ENCODE results near the gene SMAD9. TPM values are rescaled to one million over a fixed set of nuclear protein-coding genes. Genes with fewer than 3 reads are reported as not detected.
"Not testable (repeated sequence)": the region's sequence is repeated elsewhere in the genome, so short reads cannot be mapped to it uniquely, and the experiment has no call there.

The SMAD9 gene
- total RNA-seq, 1 donor from 2014 or later, result 13.5 TPM

- intact Hi-C loops (cut with DNase I), result no loop called here
- DNase-seq (ENCODE audit: extremely low spot score in 2 of 2), result no peak
- no peak overlapping the region for H3K4me3 ChIP-seq
- TF ChIP-seq POLR2A (IDR thresholded peaks at IDR 0.05) (no peak), POLR2AphosphoS5 (IDR thresholded peaks at IDR 0.05; ENCODE audit: insufficient read depth in 1 of 2, low read depth in 1 of 2) (no peak)
- TF ChIP-seq, protein P1, sequence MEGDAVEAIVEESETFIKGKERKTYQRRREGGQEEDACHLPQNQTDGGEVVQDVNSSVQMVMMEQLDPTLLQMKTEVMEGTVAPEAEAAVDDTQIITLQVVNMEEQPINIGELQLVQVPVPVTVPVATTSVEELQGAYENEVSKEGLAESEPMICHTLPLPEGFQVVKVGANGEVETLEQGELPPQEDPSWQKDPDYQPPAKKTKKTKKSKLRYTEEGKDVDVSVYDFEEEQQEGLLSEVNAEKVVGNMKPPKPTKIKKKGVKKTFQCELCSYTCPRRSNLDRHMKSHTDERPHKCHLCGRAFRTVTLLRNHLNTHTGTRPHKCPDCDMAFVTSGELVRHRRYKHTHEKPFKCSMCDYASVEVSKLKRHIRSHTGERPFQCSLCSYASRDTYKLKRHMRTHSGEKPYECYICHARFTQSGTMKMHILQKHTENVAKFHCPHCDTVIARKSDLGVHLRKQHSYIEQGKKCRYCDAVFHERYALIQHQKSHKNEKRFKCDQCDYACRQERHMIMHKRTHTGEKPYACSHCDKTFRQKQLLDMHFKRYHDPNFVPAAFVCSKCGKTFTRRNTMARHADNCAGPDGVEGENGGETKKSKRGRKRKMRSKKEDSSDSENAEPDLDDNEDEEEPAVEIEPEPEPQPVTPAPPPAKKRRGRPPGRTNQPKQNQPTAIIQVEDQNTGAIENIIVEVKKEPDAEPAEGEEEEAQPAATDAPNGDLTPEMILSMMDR (IDR thresholded peaks at IDR 0.05), result no peak
- peaks cover 9% of the 10 kb centered on the region for H3K4me1 ChIP-seq
- H3K27ac ChIP-seq, result no peak overlapping the region
- no peaks in the 10 kb centered on the region for H3K9me3 ChIP-seq
- H3K27me3 ChIP-seq, result no peaks in the 10 kb centered on the region
- no peaks in the 10 kb centered on the region for H3K36me3 ChIP-seq
These were observed 32.1 kb downstream of the SMAD9 start for GRCh38 chr13:36887758-36888521.

DNA sequence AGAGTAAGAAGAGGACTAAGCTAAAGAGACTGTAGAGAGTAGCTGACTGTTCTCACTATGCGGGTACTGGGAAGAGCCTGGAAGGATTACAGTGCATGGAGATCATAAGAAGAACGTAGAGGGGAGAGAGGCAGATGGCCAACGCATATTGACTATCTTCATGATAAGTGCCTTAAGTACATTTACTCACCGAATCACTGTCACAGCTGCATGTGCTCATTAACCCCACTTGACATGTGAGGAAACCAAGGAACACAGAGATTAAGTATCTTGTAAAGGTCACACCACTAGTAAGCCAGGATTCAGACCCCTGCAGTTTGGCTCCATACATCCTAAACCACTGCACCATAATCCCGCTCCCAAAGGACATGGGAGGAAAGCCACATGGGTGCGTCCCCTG, 34.1 kb downstream of the SMAD9 start:
- Histone ChIP-seq H3K27ac (no peak overlapping the region), H3K9me3 (no peaks in the 10 kb centered on the region), H3K36me3 (no peaks in the 10 kb centered on the region), H3K4me3 (no peak overlapping the region), H3K4me1 (no peaks in the 10 kb centered on the region), H3K27me3 (no peaks in the 10 kb centered on the region)
- DNase-seq (ENCODE audit: extremely low spot score in 2 of 2), result no peak
- TF ChIP-seq POLR2AphosphoS5 (IDR thresholded peaks at IDR 0.05; ENCODE audit: insufficient read depth in 1 of 2, low read depth in 1 of 2), result no peak
- TF ChIP-seq, protein P1 (IDR thresholded peaks at IDR 0.05), result no peak
- TF ChIP-seq POLR2A (IDR thresholded peaks at IDR 0.05), result no peak
- intact Hi-C loops (cut with DNase I), result no loop called here

GRCh38 chr13:36884235-36884634, 35.8 kb downstream of the SMAD9 start:
- Histone ChIP-seq H3K4me1 (no peaks in the 10 kb centered on the region), H3K27ac (no peak overlapping the region), H3K4me3 (no peak overlapping the region)

GRCh38 chr13:36883824-36884223, 36.2 kb downstream of the SMAD9 start:
- DNase-seq (ENCODE audit: extremely low spot score in 2 of 2), result no peak
- H3K36me3 ChIP-seq, result no peaks in the 10 kb centered on the region
- TF ChIP-seq POLR2AphosphoS5 (IDR thresholded peaks at IDR 0.05; ENCODE audit: insufficient read depth in 1 of 2, low read depth in 1 of 2) (no peak), POLR2A (IDR thresholded peaks at IDR 0.05) (no peak)
- TF ChIP-seq, protein P1 (IDR thresholded peaks at IDR 0.05), result no peak
- no peak overlapping the region for H3K27ac ChIP-seq
- H3K27me3 ChIP-seq, result no peaks in the 10 kb centered on the region
- no peaks in the 10 kb centered on the region for H3K9me3 ChIP-seq
- no peak overlapping the region for H3K4me3 ChIP-seq
- H3K4me1 ChIP-seq, result no peaks in the 10 kb centered on the region
- intact Hi-C loops (cut with DNase I), result no loop called here

More at GRCh38 chr13:36884235-36884634, 35.8 kb downstream of the SMAD9 start:
- no peaks in the 10 kb centered on the region for H3K36me3 ChIP-seq
- no peaks in the 10 kb centered on the region for H3K9me3 ChIP-seq
- H3K27me3 ChIP-seq, result no peaks in the 10 kb centered on the region
- intact Hi-C loops (cut with DNase I), result no loop called here
- DNase-seq (ENCODE audit: extremely low spot score in 2 of 2), result no peak
- TF ChIP-seq, protein P1 (IDR thresholded peaks at IDR 0.05), result no peak
- TF ChIP-seq POLR2A (IDR thresholded peaks at IDR 0.05) (no peak), POLR2AphosphoS5 (IDR thresholded peaks at IDR 0.05; ENCODE audit: insufficient read depth in 1 of 2, low read depth in 1 of 2) (no peak)

DNA sequence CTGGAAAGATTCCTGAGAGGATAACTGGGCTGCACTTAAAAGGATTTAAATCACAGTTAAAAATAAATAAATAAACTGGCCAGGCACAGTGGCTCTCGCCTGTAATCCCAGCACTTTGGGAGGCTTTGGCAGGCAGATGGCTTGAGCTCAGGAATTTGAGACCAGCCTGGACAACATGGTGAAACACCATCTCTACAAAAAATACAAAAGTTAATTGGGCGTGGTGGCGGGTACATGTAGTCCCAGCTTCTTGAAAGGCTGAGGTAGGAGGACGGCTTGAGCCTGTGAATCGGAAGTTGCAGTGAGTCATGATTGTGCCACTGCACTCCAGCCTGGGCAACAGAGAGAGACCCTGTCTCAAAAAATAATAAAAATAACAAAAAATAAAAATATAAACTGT, 36.6 kb downstream of the SMAD9 start:
- H3K4me3 ChIP-seq; H3K36me3 ChIP-seq; intact Hi-C loops (cut with DNase I); H3K4me1 ChIP-seq; DNase-seq (ENCODE audit: extremely low spot score in 2 of 2); H3K27ac ChIP-seq; H3K27me3 ChIP-seq; H3K9me3 ChIP-seq: not testable (repeated sequence)
